CD4-positive, CD25-positive, alpha-beta regulatory T cell (primary cell): ENCODE data around the gene ZNF773. TPM values are rescaled to one million over a fixed set of nuclear protein-coding genes. Genes with fewer than 3 reads are reported as not detected.
"Not testable (repeated sequence)": the region's sequence is repeated elsewhere in the genome, so short reads cannot be mapped to it uniquely, and the experiment has no call there.

Experiments
- ATAC-seq, 2 donors: fragments of 150-1000 bp; cut with Tn5 transposase; one replicate each; pipeline ENCODE4 v1.10.0; 2021; ENCODE audit warnings: low read depth in 2 of 2, moderate number of reproducible peaks in 2 of 2, moderate library complexity in 1 of 2
- DNase-seq, 3 donors: peaks; one replicate each; pipeline versions ENCODE4 v3.0.0 to v3.0.0-alpha.2; 2012 to 2022; ENCODE audit warnings: mixed read lengths in 1 of 3
- H3K27ac ChIP-seq: one replicate; pipeline ENCODE4 v1.7.0; 2013; ENCODE audit warnings: mild to moderate bottlenecking, low read length; ENCODE audit not compliant: insufficient read depth, poor library complexity, severe bottlenecking
- H3K27me3 ChIP-seq: one replicate; pipeline ENCODE4 v1.7.0; 2013; ENCODE audit warnings: low read length; ENCODE audit not compliant: control insufficient read depth, insufficient read depth
- H3K36me3 ChIP-seq: one replicate; pipeline ENCODE4 v1.7.0; 2013; ENCODE audit warnings: mild to moderate bottlenecking, low read length, moderate library complexity; ENCODE audit not compliant: control insufficient read depth, insufficient read depth
- H3K4me1 ChIP-seq: 2 replicates; pipeline ENCODE4 v1.7.0; 2013; ENCODE audit warnings: mild to moderate bottlenecking, low read length; ENCODE audit not compliant: insufficient read depth, control insufficient read depth, poor library complexity, severe bottlenecking
- H3K4me3 ChIP-seq: one replicate; pipeline ENCODE4 v1.7.0; 2013; ENCODE audit warnings: low read depth, mild to moderate bottlenecking, low read length, moderate library complexity
- H3K9me3 ChIP-seq, 2 experiments: 1 replicate in 1 of 2; 2 replicates in 1 of 2; pipeline ENCODE4 v1.7.0; 2013; ENCODE audit warnings: low read length in 2 of 2, mild to moderate bottlenecking in 1 of 2, moderate library complexity in 1 of 2; ENCODE audit not compliant: control insufficient read depth in 2 of 2
- H3K27ac Mint-ChIP-seq, 3 donors: one replicate each; pipeline ENCODE4 v1.8.0; 2020 to 2022; ENCODE audit warnings: mild to moderate bottlenecking in 3 of 3, mixed read lengths in 3 of 3, moderate library complexity in 2 of 3
- H3K27me3 Mint-ChIP-seq: one replicate; pipeline ENCODE4 v1.8.0; 2022; ENCODE audit warnings: mild to moderate bottlenecking, mixed read lengths
- H3K36me3 Mint-ChIP-seq: one replicate; pipeline ENCODE4 v1.8.0; 2020; ENCODE audit warnings: mixed read lengths
- H3K4me1 Mint-ChIP-seq, 4 donors: one replicate each; pipeline ENCODE4 v1.8.0; 2020 to 2022; ENCODE audit warnings: mixed read lengths in 4 of 4, mild to moderate bottlenecking in 1 of 4
- H3K4me3 Mint-ChIP-seq, 4 donors: one replicate each; pipeline ENCODE4 v1.8.0; 2020 to 2022; ENCODE audit warnings: mild to moderate bottlenecking in 4 of 4, mixed read lengths in 4 of 4, moderate library complexity in 3 of 4
- H3K9me3 Mint-ChIP-seq, 7 donors: one replicate each; pipeline ENCODE4 v1.8.0; 2020 to 2022; ENCODE audit warnings: mixed read lengths in 7 of 7, mild to moderate bottlenecking in 3 of 7, moderate library complexity in 2 of 7
- polyA plus RNA-seq, 4 donors: library from polyadenylated mRNA; unstranded; fragments of 300-500 nt; fragmentation: Illumina TruSeq; gene quantifications; one replicate each; pipeline ENCODE4 v1.2.3, GENCODE V29; 2021
- total RNA-seq: library from RNA; stranded (reverse); gene quantifications from one replicate; pipeline ENCODE4 v1.2.3, GENCODE V29; 2022

Gene ZNF773
- total RNA-seq (7.2 TPM), polyA plus RNA-seq (10 to 100 TPM in 3 of 4 donors, 1 to 10 TPM in 1; 7.0 to 11.3 (median 10.6) TPM)

GRCh38 chr19:57499680-57500395, at the start of gene ZNF773:
Gene ZNF773, plus strand, starts transcription at chr19:57499938. Its CDS starts 143 bp downstream, at chr19:57500081.
- peak; percentile 87 to 99 (median 94) for DNase-seq
- H3K4me1 ChIP-seq, H3K27me3 ChIP-seq, H3K27me3 Mint-ChIP-seq: not testable (repeated sequence)
- H3K4me3 Mint-ChIP-seq = peak within 1 kb of the TSS; percentile 73 to 89 (median 88)
- peaks cover 43% of the 10 kb centered on the region for H3K36me3 Mint-ChIP-seq
- H3K36me3 ChIP-seq = peaks cover 24% of the 10 kb centered on the region
- H3K9me3 ChIP-seq = peaks cover 48 to 79% of the 10 kb centered on the region in 2 experiments
- ATAC-seq = peak; percentile 96 to 97
- H3K27ac ChIP-seq = peak within 1 kb of the TSS; percentile 78
- H3K4me3 ChIP-seq = peak within 1 kb of the TSS; percentile 75
- peaks cover 2 to 63% (median 44%) of the 10 kb centered on the region in 7 donors for H3K9me3 Mint-ChIP-seq
- peaks cover 5 to 29% (median 14%) of the 10 kb centered on the region in 4 donors for H3K4me1 Mint-ChIP-seq
- peak within 1 kb of the TSS; percentile 81 to 90 (median 83) for H3K27ac Mint-ChIP-seq

DNA sequence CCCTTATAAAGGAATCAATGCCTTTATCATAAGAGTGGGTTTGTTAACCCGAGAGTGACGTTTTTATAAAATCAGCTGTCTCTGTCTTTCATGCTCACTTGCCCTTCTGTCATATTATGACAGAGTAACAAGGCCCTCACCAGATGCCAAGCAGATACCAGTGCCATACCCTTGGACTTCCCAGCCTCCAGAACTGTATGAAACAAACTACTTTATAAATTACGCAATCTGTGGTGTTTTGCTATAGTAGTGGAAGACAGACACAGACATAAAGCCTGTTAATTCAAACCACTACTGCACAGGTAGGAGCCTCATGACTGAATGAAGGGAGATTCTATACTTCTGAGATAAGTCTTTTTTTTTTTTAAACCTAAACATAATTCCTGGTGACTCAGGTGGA, 47.4 kb upstream of the ZNF773 start:
- H3K27me3 ChIP-seq = no peaks in the 10 kb centered on the region
- ATAC-seq (no peak), DNase-seq (no peak)
- no peak overlapping the region for H3K4me3 ChIP-seq
- H3K9me3 ChIP-seq = peaks cover 46 to 71% of the 10 kb centered on the region in 2 experiments
- peaks cover 9% of the 10 kb centered on the region for H3K36me3 Mint-ChIP-seq
- H3K4me1 ChIP-seq = no peaks in the 10 kb centered on the region
- H3K9me3 Mint-ChIP-seq = peaks cover 0 to 65% (median 24%) of the 10 kb centered on the region in 7 donors
- H3K27me3 Mint-ChIP-seq = no peaks in the 10 kb centered on the region
- no peaks in the 10 kb centered on the region for H3K36me3 ChIP-seq
- no peak overlapping the region for H3K4me3 Mint-ChIP-seq
- no peak overlapping the region for H3K27ac ChIP-seq
- no peak overlapping the region for H3K27ac Mint-ChIP-seq
- H3K4me1 Mint-ChIP-seq = no peaks in the 10 kb centered on the region

DNA sequence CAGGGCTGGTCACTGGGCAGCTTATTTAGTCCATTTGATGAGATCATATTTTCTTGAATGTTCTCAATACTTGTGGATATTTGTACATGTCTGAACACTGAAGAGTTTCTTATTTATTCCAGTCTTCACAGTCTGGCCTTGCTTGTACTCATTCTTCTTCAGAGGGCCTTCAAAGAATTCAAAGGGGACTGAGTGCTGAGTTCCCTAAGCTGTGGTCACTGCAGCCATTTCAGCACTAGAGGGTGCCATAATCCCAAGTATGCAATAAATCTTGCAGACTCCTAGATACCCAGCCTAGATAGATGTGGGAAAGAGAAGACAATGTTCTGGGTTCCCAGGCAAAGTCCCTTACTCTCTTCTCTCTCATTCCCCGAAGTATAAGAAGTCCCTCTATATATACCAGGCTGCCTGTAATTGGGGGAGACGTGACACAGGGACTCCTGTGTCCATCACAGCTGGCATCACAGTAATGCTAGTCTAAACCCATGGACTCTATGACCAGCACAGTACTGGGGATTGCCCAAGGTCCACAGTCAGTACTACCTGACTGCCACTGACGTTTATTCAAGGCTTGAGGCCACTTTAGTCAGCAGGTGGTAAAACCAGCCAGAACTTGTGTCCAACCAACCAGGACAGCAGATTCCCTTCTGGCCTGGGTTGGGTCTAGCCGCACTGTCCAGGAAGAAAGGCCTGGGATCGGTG, 33.9 kb upstream of the ZNF773 start:
- DNase-seq (peak in 2 of 3 donors; percentile 17 to 57), ATAC-seq (no peak)
- no peaks in the 10 kb centered on the region for H3K27me3 ChIP-seq
- H3K27ac ChIP-seq = no peak overlapping the region
- H3K9me3 Mint-ChIP-seq = peaks cover 3 to 61% (median 22%) of the 10 kb centered on the region in 7 donors
- H3K9me3 ChIP-seq = peaks cover 50 to 53% of the 10 kb centered on the region in 2 experiments
- no peaks in the 10 kb centered on the region for H3K27me3 Mint-ChIP-seq
- no peaks in the 10 kb centered on the region for H3K4me1 Mint-ChIP-seq
- H3K36me3 ChIP-seq = no peaks in the 10 kb centered on the region
- no peak overlapping the region for H3K27ac Mint-ChIP-seq
- no peak overlapping the region for H3K4me3 ChIP-seq
- no peaks in the 10 kb centered on the region for H3K4me1 ChIP-seq
- H3K36me3 Mint-ChIP-seq = peaks cover 9% of the 10 kb centered on the region
- H3K4me3 Mint-ChIP-seq = no peak overlapping the region

- peaks cover 55 to 57% of the 10 kb centered on the region in 2 experiments for H3K9me3 ChIP-seq
- no peak overlapping the region for H3K27ac ChIP-seq
- peaks cover 12% of the 10 kb centered on the region for H3K36me3 Mint-ChIP-seq
- H3K4me1 ChIP-seq = no peaks in the 10 kb centered on the region
- H3K27ac Mint-ChIP-seq = no peak overlapping the region
- H3K27me3 Mint-ChIP-seq = no peaks in the 10 kb centered on the region
- H3K27me3 ChIP-seq = no peaks in the 10 kb centered on the region
- no peak overlapping the region for H3K4me3 Mint-ChIP-seq
- DNase-seq (no peak), ATAC-seq (no peak)
- H3K4me1 Mint-ChIP-seq = no peaks in the 10 kb centered on the region
- H3K4me3 ChIP-seq = no peak overlapping the region
- H3K9me3 Mint-ChIP-seq = peaks cover 4 to 61% (median 20%) of the 10 kb centered on the region in 7 donors
- no peaks in the 10 kb centered on the region for H3K36me3 ChIP-seq
These were observed 33.2 kb upstream of the ZNF773 start for GRCh38 chr19:57466489-57466888.

DNA sequence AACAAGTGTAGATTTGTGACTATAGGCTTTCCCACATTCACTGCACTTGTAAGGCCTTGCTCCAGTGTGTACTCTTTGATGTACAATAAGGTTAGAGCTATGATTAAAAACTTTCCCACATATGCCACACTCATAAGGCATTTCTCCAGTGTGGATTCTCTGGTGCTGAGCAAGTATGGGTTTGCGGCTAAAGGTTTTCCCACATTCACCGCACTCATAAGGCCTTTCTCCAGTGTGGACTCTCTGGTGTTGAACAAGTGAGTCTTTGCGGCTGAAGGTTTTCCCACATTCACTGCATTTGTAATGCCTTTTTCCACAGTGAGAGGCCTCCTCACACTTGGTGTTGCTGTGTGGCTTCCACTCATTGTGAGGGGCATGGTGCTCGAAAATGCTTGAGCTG, 26.1 kb upstream of the ZNF773 start:
- ATAC-seq = no peak
- DNase-seq = no peak

GRCh38 chr19:57477191-57478008, 22.3 kb upstream of the ZNF773 start, which contains the start of gene ZNF772:
Gene ZNF772, minus strand, starts transcription at chr19:57477566. Its CDS starts 257 bp downstream, at chr19:57477309.
- Histone ChIP-seq H3K27ac (peak within 1 kb of the TSS; percentile 64), H3K27me3 (peaks cover 1% of the 10 kb centered on the region), H3K4me3 (peak within 1 kb of the TSS; percentile 88), H3K9me3 (peaks cover 60 to 68% of the 10 kb centered on the region in 2 experiments), H3K36me3 (peaks cover 20% of the 10 kb centered on the region), H3K4me1 (peaks cover 10% of the 10 kb centered on the region)
- Mint-ChIP-seq H3K36me3 (peaks cover 24% of the 10 kb centered on the region), H3K4me1 (peaks cover 5 to 19% (median 8%) of the 10 kb centered on the region in 4 donors), H3K27ac (peak within 1 kb of the TSS; percentile 86 to 90 (median 88)), H3K4me3 (peak within 1 kb of the TSS; percentile 81 to 93 (median 92)), H3K27me3 (no peaks in the 10 kb centered on the region), H3K9me3 (peaks cover 3 to 64% (median 49%) of the 10 kb centered on the region in 7 donors)
- peak; percentile 78 to 95 (median 87) for DNase-seq
- peak; percentile 99 for ATAC-seq

More for the DNA sequence above, 26.1 kb upstream of the ZNF773 start:
- Histone ChIP-seq H3K27ac (no peak overlapping the region), H3K9me3 (peaks cover 84 to 86% of the 10 kb centered on the region in 2 experiments), H3K27me3 (no peaks in the 10 kb centered on the region), H3K36me3 (peaks cover 20% of the 10 kb centered on the region), H3K4me3 (no peak overlapping the region), H3K4me1 (peaks cover 10% of the 10 kb centered on the region)
- Mint-ChIP-seq H3K4me3 (no peak overlapping the region), H3K4me1 (peaks cover 5 to 19% (median 8%) of the 10 kb centered on the region in 4 donors), H3K36me3 (peaks cover 30% of the 10 kb centered on the region), H3K9me3 (peaks cover 3 to 90% (median 54%) of the 10 kb centered on the region in 7 donors), H3K27ac (no peak overlapping the region), H3K27me3 (no peaks in the 10 kb centered on the region)
